Suprapubic skin (tissue), 4 donors: ENCODE results near the gene OS9. TPM values are rescaled to one million over a fixed set of nuclear protein-coding genes. Genes with fewer than 3 reads are reported as not detected.
"Not testable (repeated sequence)": the region's sequence is repeated elsewhere in the genome, so short reads cannot be mapped to it uniquely, and the experiment has no call there.

ENCODE experiments used
- DNase-seq, 2 donors: peaks; one replicate each; pipeline ENCODE4 v3.0.0-alpha.2; 2019; ENCODE audit warnings: low spot score in 2 of 2
- H3K27ac ChIP-seq: fragments of 200-600 bp; sonication (generic); one replicate; pipeline ENCODE4 v1.5.1; 2019
- H3K27me3 ChIP-seq: fragments of 200-600 bp; sonication (generic); one replicate; pipeline ENCODE4 v1.5.1; 2019
- H3K36me3 ChIP-seq: fragments of 200-600 bp; sonication (generic); one replicate; pipeline ENCODE4 v1.5.1; 2019
- H3K4me1 ChIP-seq: fragments of 200-600 bp; sonication (generic); one replicate; pipeline ENCODE4 v1.5.1; 2019
- H3K4me3 ChIP-seq: fragments of 200-600 bp; sonication (generic); one replicate; pipeline ENCODE4 v1.5.1; 2019; ENCODE audit warnings: mild to moderate bottlenecking
- H3K9me3 ChIP-seq: fragments of 200-600 bp; sonication (generic); one replicate; pipeline ENCODE4 v1.5.1; 2019
- EP300 ChIP-seq: sonication (generic); formaldehyde crosslinking; IDR thresholded peaks from one replicate; pipeline ENCODE4 v1.6.1; 2017; ENCODE audit warnings: antibody characterized with exemption
- POLR2A ChIP-seq, 2 donors: fragments of 450-650 bp; IDR thresholded peaks; one replicate each; pipeline ENCODE4 v1.6.1; 2017; ENCODE audit warnings: antibody characterized with exemption in 2 of 2, mild to moderate bottlenecking in 2 of 2, moderate library complexity in 2 of 2
- POLR2AphosphoS5 ChIP-seq, 3 donors: sonication (generic); formaldehyde crosslinking; IDR thresholded peaks; one replicate each; pipeline ENCODE4 v1.6.1; 2017; ENCODE audit warnings: antibody characterized with exemption in 3 of 3
- WGBS: methylation state at CpG from one replicate; pipeline ENCODE4 v1.1.5; 2018; 5-methylcytosine and 5-hydroxymethylcytosine counted together
- total RNA-seq, 4 donors: library from RNA; depleted of rRNA; stranded (reverse); fragments of >200 nt; gene quantifications; one replicate each; pipeline ENCODE4 v1.1.0, GENCODE V29; 2016
- TF ChIP-seq, protein P1 (sequence below), 2 donors: fragments of 200-600 bp in 1 of 2; fragments of 450-650 bp in 1 of 2; sonication (generic) in 1 of 2; IDR thresholded peaks; one replicate each; pipeline ENCODE4 v1.5.1; 2016 to 2019; ENCODE audit warnings: antibody characterized with exemption in 2 of 2, mild to moderate bottlenecking in 1 of 2, moderate library complexity in 1 of 2

The OS9 gene
- total RNA-seq, 4 donors from 2014 or later = 165 to 282 (median 236) TPM

DNA sequence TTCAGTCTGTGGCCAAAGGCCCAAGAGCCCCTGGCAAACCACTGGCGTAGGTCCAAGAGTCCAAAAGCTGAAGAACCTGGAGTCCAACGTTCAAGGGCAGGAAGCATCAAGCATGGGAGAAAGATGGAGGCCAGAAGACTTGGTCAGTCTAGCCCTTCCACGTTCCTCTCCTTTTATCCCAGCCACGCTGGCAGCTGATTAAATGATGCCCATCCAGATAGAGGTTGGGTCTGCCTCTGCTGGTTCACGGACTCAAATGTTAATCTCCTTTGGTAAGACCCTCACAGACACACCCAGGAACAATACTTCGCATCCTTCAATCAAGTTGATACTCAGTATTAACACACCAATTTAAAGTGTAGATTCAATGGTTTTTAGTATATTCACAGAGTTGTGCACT lies 21.1 kb upstream of the OS9 start:
- Histone ChIP-seq H3K9me3 (no peaks in the 10 kb centered on the region), H3K4me3 (no peak overlapping the region), H3K27ac (no peak overlapping the region), H3K27me3 (peaks cover 3% of the 10 kb centered on the region), H3K4me1 (no peaks in the 10 kb centered on the region), H3K36me3 (no peaks in the 10 kb centered on the region)
- DNase-seq = no peak
- WGBS = 81% methylated on average over 6 of the region's 6 CpGs
- TF ChIP-seq POLR2AphosphoS5 (IDR thresholded peaks at IDR 0.05) = no peak
- no peak for TF ChIP-seq EP300
- TF ChIP-seq, protein P1, sequence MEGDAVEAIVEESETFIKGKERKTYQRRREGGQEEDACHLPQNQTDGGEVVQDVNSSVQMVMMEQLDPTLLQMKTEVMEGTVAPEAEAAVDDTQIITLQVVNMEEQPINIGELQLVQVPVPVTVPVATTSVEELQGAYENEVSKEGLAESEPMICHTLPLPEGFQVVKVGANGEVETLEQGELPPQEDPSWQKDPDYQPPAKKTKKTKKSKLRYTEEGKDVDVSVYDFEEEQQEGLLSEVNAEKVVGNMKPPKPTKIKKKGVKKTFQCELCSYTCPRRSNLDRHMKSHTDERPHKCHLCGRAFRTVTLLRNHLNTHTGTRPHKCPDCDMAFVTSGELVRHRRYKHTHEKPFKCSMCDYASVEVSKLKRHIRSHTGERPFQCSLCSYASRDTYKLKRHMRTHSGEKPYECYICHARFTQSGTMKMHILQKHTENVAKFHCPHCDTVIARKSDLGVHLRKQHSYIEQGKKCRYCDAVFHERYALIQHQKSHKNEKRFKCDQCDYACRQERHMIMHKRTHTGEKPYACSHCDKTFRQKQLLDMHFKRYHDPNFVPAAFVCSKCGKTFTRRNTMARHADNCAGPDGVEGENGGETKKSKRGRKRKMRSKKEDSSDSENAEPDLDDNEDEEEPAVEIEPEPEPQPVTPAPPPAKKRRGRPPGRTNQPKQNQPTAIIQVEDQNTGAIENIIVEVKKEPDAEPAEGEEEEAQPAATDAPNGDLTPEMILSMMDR (IDR thresholded peaks at IDR 0.05) = no peak
- no peak for TF ChIP-seq POLR2A (IDR thresholded peaks at IDR 0.05)

DNA sequence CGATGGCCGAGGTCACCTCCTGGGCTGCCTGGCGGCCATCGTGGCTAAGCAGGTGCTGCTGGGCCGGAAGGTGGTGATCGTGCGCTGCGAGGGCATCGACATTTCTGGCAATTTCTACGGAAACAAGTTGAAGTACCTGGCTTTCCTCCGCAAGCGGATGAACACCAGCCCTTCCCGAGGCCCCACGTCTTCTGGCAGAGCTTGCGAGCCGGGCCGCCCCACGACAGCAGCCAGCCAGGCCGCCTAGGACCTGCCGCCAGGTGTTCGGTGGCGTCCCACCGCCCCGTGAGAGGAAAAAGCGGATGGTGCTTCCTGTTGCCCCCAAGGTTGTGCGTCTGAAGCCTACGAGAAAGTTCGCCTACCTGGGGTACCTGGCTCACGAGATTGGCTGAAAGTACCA lies 19.2 kb upstream of the OS9 start:
- H3K4me1 ChIP-seq = no peaks in the 10 kb centered on the region
- H3K27me3 ChIP-seq = no peaks in the 10 kb centered on the region
- no peak overlapping the region for H3K27ac ChIP-seq
- no peaks in the 10 kb centered on the region for H3K36me3 ChIP-seq
- 88% methylated on average over 28 of the region's 29 CpGs for WGBS
- H3K9me3 ChIP-seq = no peaks in the 10 kb centered on the region
- no peak overlapping the region for H3K4me3 ChIP-seq
- TF ChIP-seq POLR2AphosphoS5 (IDR thresholded peaks at IDR 0.05) (no peak), POLR2A (IDR thresholded peaks at IDR 0.05) (no peak), EP300 (no peak)
- TF ChIP-seq, protein P1 (IDR thresholded peaks at IDR 0.05) = no peak
- no peak for DNase-seq

DNA sequence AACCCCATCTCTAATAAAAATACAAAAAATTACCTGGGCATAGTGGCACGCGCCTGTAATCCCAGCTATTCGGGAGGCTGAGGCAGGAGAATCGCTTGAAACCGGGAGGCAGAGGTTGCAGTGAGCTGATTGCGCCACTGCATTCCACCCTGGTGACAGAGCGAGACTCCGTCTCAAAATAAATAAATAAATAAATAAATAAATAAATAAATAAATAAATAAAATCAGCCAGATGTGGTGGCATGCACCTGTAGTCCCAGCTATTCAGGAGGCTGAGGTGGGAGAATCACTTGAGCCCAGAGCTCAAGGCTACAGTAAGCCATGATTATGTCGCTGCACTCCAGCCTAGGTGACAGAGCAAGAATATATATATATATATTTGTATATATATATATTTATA lies 16.0 kb upstream of the OS9 start:
- H3K4me1 ChIP-seq, H3K9me3 ChIP-seq, H3K36me3 ChIP-seq, H3K4me3 ChIP-seq, DNase-seq, H3K27me3 ChIP-seq, H3K27ac ChIP-seq: not testable (repeated sequence)
- WGBS = 95% methylated on average over 9 of the region's 9 CpGs

DNA sequence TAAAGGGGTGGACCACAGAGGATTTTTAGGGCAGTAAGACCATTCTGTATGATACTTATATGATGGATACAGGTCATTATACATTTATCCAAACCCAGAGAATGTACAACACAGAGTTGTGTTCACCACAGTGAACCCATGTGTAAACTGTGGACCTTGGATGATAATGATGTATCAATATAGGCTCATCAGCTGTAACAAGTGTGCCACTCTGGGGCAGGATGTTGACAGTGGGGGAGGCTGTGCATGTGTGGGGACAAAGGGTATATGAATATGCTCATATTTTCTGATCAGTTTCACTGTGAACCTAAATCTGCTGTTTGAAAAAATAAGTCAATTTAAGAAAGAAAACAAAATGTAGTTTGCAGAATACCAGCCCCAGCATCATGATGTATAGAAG lies 14.2 kb upstream of the OS9 start:
- H3K36me3 ChIP-seq = no peaks in the 10 kb centered on the region
- TF ChIP-seq POLR2A (IDR thresholded peaks at IDR 0.05) (no peak), POLR2AphosphoS5 (IDR thresholded peaks at IDR 0.05) (no peak), EP300 (no peak)
- TF ChIP-seq, protein P1 (IDR thresholded peaks at IDR 0.05) = no peak
- no peaks in the 10 kb centered on the region for H3K27me3 ChIP-seq
- no peaks in the 10 kb centered on the region for H3K4me1 ChIP-seq
- H3K27ac ChIP-seq = no peak overlapping the region
- no peak overlapping the region for H3K4me3 ChIP-seq
- no peaks in the 10 kb centered on the region for H3K9me3 ChIP-seq
- no peak for DNase-seq

DNA sequence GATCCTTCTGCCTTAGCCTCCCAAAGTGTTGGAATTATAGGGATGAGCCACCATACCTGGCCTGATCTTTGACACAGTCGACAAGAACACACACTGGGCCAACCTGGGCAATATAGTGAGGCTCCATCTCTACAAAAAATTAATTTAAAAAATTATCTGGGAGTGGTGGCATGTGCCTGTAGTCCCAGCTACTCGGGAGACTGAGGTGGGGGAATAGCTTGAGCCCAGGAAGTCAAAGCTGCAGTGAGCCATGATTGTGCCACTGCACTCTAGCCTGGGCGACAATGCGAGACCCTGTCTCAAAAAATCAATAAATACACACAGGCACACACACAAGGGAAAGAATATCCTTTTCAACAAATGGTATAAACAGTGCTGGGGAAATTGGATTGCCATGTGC lies 6.1 kb upstream of the OS9 start:
- H3K27me3 ChIP-seq = peaks cover 25% of the 10 kb centered on the region
- DNase-seq = no peak
- H3K4me3 ChIP-seq = no peak overlapping the region
- no peaks in the 10 kb centered on the region for H3K9me3 ChIP-seq
- H3K4me1 ChIP-seq = no peaks in the 10 kb centered on the region
- no peak for TF ChIP-seq POLR2A (IDR thresholded peaks at IDR 0.05)
- TF ChIP-seq, protein P1 (IDR thresholded peaks at IDR 0.05) = no peak
- TF ChIP-seq POLR2AphosphoS5 (IDR thresholded peaks at IDR 0.05) = no peak
- no peak for TF ChIP-seq EP300
- 80% methylated on average over 4 of the region's 4 CpGs for WGBS
- H3K36me3 ChIP-seq = no peaks in the 10 kb centered on the region
- no peak overlapping the region for H3K27ac ChIP-seq

DNA sequence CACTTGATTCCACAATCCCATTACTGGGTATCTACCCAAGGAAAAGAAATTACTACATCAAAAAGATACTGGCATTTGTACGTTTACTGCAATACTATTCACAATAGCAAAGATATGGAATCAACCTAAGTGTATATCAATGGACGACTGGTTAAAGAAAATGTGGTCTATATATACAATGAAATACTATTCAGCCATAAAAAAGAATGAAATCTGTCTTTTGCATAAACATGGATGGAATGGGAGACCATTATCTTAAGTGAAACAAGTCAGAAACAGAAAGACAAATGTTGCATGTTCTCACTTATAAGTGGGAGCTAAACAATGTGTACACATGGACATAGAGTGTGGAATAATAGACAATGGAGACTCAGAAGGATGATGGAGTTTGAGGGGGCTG lies 5.0 kb upstream of the OS9 start:
- H3K36me3 ChIP-seq = no peaks in the 10 kb centered on the region
- H3K4me3 ChIP-seq = no peak overlapping the region
- TF ChIP-seq POLR2A (IDR thresholded peaks at IDR 0.05) (no peak), EP300 (no peak), POLR2AphosphoS5 (IDR thresholded peaks at IDR 0.05) (no peak)
- TF ChIP-seq, protein P1 (IDR thresholded peaks at IDR 0.05) = no peak
- DNase-seq = no peak
- no peak overlapping the region for H3K27ac ChIP-seq
- H3K4me1 ChIP-seq = peaks cover 4% of the 10 kb centered on the region
- H3K27me3 ChIP-seq = peaks cover 25% of the 10 kb centered on the region
- 64% methylated on average over 2 of the region's 2 CpGs for WGBS
- no peaks in the 10 kb centered on the region for H3K9me3 ChIP-seq
